Erythroblast (primary cell): ENCODE measurements around the gene PLCH1.

Source experiments
- GATA1 ChIP-seq: IDR thresholded peaks from 2 replicates; pipeline ENCODE4 v1.6.1; 2011; ENCODE audit warnings: low read depth, mild to moderate bottlenecking, control low read depth, low read length, moderate library complexity
- POLR2A ChIP-seq: IDR thresholded peaks from 2 replicates; pipeline ENCODE4 v1.6.1; 2011; ENCODE audit warnings: mild to moderate bottlenecking, low read length

DNA sequence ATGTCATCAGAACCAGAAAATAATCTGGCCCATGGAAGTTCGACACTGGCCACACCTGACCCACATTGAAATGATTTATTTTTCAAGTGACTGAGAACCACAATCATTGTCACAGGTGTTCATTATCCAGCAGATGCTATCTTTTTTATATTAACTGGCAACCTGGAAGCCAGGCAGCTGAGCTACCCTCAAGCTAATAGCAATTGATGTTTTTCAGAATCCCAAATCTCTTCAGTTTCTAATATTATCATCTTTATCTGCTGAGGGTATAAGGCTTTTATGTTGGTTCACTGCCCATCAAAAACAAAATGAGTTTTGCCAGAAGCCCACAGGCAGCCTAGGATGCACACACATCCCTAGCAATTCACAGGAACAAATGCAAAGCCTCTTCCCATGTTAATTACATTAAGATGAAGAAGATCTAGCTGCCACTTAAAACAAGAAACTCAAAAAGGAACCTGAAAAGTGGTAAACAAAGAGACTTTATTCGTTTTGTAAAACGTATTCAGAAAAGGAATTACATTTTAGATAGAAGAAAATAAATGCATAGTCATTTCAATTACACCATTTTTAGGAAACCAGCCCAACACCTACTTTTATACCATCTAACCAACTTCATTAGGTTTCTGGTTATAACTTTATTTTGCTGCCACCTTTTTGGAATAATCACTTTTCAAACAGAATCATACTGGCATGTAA is 410.5 kb downstream of the PLCH1 start:
- no peak for TF ChIP-seq GATA1
- TF ChIP-seq POLR2A: no peak
